RPMI7951 (cell line): ENCODE measurements around the gene CD52. TPM values are rescaled to one million over a fixed set of nuclear protein-coding genes. Genes with fewer than 3 reads are reported as not detected.
A peak's percentile ranks its signal among the peaks of the same experiment; 100 is the strongest.
"Not testable (repeated sequence)": the region's sequence is repeated elsewhere in the genome, so short reads cannot be mapped to it uniquely, and the experiment has no call there.

Experiments used
- DNase-seq: peaks from one replicate; pipeline ENCODE4 v3.0.0-alpha.2; 2012; ENCODE audit warnings: low read depth
- total RNA-seq: library from RNA; depleted of rRNA; stranded (reverse); fragments of >200 nt; shearing (Covaris generic); gene quantifications from 2 replicates; pipeline ENCODE4 v1.2.3, GENCODE V29; 2014

The CD52 gene
- total RNA-seq, 1 experiment from 2014 or later, result not detected

GRCh38 chr1:26284597-26285347, 33.0 kb upstream of the CD52 start:
- peak; percentile 96 for DNase-seq

GRCh38 chr1:26285366-26286063, 32.2 kb upstream of the CD52 start:
- peak; percentile 25 for DNase-seq

- no peak for DNase-seq
Observed at GRCh38 chr1:26286064-26286416, 31.7 kb upstream of the CD52 start.

GRCh38 chr1:26287033-26287711, 30.6 kb upstream of the CD52 start:
- peak; percentile 20 for DNase-seq

- DNase-seq, result no peak
Observed at GRCh38 chr1:26287811-26288210, 29.9 kb upstream of the CD52 start.

- no peak for DNase-seq
Observed at GRCh38 chr1:26288311-26288941, 29.3 kb upstream of the CD52 start.

- no peak for DNase-seq
Observed at GRCh38 chr1:26289158-26290059, 28.3 kb upstream of the CD52 start.

- no peak for DNase-seq
Observed at GRCh38 chr1:26290122-26290881, 27.5 kb upstream of the CD52 start.

GRCh38 chr1:26290882-26291261, 26.9 kb upstream of the CD52 start:
- DNase-seq, result no peak

- DNase-seq, result no peak
Observed at GRCh38 chr1:26291433-26291832, 26.3 kb upstream of the CD52 start.

GRCh38 chr1:26291939-26292338, 25.8 kb upstream of the CD52 start:
- DNase-seq, result no peak

- not testable (repeated sequence) for DNase-seq
Observed at GRCh38 chr1:26292735-26293134, 25.0 kb upstream of the CD52 start.

- no peak for DNase-seq
Observed at GRCh38 chr1:26293911-26294463, 23.8 kb upstream of the CD52 start.

GRCh38 chr1:26295194-26296138, 22.3 kb upstream of the CD52 start:
- DNase-seq, result no peak

- no peak for DNase-seq
Observed at GRCh38 chr1:26296340-26297056, 21.3 kb upstream of the CD52 start.

- DNase-seq, result no peak
Observed at GRCh38 chr1:26297057-26297790, 20.5 kb upstream of the CD52 start.

- DNase-seq, result no peak
Observed at GRCh38 chr1:26297791-26298124, 20.0 kb upstream of the CD52 start.
